Sigmoid colon (tissue), 7 donors: ENCODE data around the gene TM4SF1. TPM values are rescaled to one million over a fixed set of nuclear protein-coding genes. Genes with fewer than 3 reads are reported as not detected.

Experiments used
- DNase-seq: peaks from one replicate; pipeline ENCODE4 v3.0.0-alpha.2; 2019
- H3K27ac ChIP-seq, 4 donors: fragments of 200-600 bp; sonication (generic); one replicate each; pipeline ENCODE4 v1.5.1; 2016 to 2019; ENCODE audit warnings: mild to moderate bottlenecking in 1 of 4
- H3K27me3 ChIP-seq, 3 donors: fragments of 200-600 bp; sonication (generic); one replicate each; pipeline ENCODE4 v1.5.1; 2019; ENCODE audit warnings: mild to moderate bottlenecking in 1 of 3
- H3K36me3 ChIP-seq, 4 donors: fragments of 200-600 bp; sonication (generic); one replicate each; pipeline ENCODE4 v1.5.1; 2016 to 2019
- H3K4me1 ChIP-seq, 4 donors: fragments of 200-600 bp; sonication (generic); one replicate each; pipeline ENCODE4 v1.5.1; 2017 to 2019
- H3K4me3 ChIP-seq, 4 donors: fragments of 200-600 bp; sonication (generic); one replicate each; pipeline ENCODE4 v1.5.1; 2017 to 2019; ENCODE audit warnings: mild to moderate bottlenecking in 2 of 4, moderate library complexity in 1 of 4
- H3K9me3 ChIP-seq, 4 donors: fragments of 200-600 bp in 3 of 4; sonication (generic) in 3 of 4; one replicate each; pipeline versions ENCODE4 v1.5.1 to v1.6.1; 2013 to 2019
- CTCF ChIP-seq, 4 experiments: fragments of 450-650 bp in 3 of 4; fragments of 200-600 bp in 1 of 4; IDR thresholded peaks; one replicate each; pipeline ENCODE4 v1.5.1; 2016 to 2019; ENCODE audit warnings: antibody characterized with exemption in 4 of 4, mild to moderate bottlenecking in 3 of 4, moderate library complexity in 2 of 4
- EP300 ChIP-seq, 4 donors: sonication (generic); formaldehyde crosslinking; IDR thresholded peaks; one replicate each; pipeline ENCODE4 v1.6.1; 2017; ENCODE audit warnings: antibody characterized with exemption in 4 of 4
- POLR2A ChIP-seq, 2 donors: fragments of 450-650 bp; IDR thresholded peaks; one replicate each; pipeline ENCODE4 v1.6.1; 2016; ENCODE audit warnings: antibody characterized with exemption in 2 of 2, mild to moderate bottlenecking in 2 of 2, moderate library complexity in 2 of 2
- POLR2AphosphoS5 ChIP-seq, 4 donors: sonication (generic); formaldehyde crosslinking; IDR thresholded peaks; one replicate each; pipeline ENCODE4 v1.6.1; 2017; ENCODE audit warnings: antibody characterized with exemption in 4 of 4
- WGBS, 2 donors: extraction: QIAGEN DNeasy Blood & Tissue Kit; methylation state at CpG; one replicate each; pipeline ENCODE4 v1.1.7; 2013; 5-methylcytosine and 5-hydroxymethylcytosine counted together
- intact Hi-C: fragments of 100-400 bp; cut with DNase I; formaldehyde crosslinking; loops from one replicate; pipeline ENCODE4 v1.15.1; 2023
- polyA plus RNA-seq, 3 donors: library from polyadenylated mRNA; stranded (reverse); fragments of 200-250 nt; gene quantifications; one replicate each; pipeline ENCODE4 v1.2.3, GENCODE V29; 2013
- total RNA-seq, 4 donors: library from RNA; depleted of rRNA; stranded (reverse); fragments of >200 nt; gene quantifications; one replicate each; pipeline ENCODE4 v1.1.0, GENCODE V29; 2016
- donor health status: healthy with polysubstance abuse.
- donor health status: Bipolar disorder and iron deficiency.
- donor health status: healthy.

The TM4SF1 gene
- total and polyA plus RNA-seq, 7 donors: 18.0 to 76.2 (median 35.6) TPM

DNA sequence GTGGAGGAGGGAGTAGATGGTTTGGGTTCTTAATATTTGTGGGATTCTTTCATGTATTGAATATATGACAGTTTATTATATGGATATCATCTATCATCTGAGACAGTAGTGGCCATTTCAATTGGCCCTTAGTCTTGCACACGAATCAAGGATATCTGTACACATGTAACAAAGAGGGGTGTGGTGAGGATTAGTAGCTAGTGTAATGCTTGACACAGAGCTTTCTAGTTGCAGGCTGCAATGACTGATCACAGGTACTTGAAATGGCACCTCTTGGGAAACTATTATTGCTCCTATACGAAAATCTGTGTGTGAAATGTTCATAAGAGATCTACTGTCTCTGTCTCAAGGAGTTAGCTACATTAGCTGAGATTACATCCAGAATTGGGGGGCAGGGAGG is 12.8 kb downstream of the TM4SF1 start:
- Histone ChIP-seq H3K36me3 (no peaks in the 10 kb centered on the region), H3K27me3 (no peaks in the 10 kb centered on the region), H3K27ac (no peak overlapping the region), H3K4me3 (no peak overlapping the region), H3K4me1 (peaks cover 0 to 4% (median 1%) of the 10 kb centered on the region in 4 donors), H3K9me3 (no peaks in the 10 kb centered on the region)
- whole genome bisulfite sequencing, 2 donors: 44 to 79% methylated on average over 2 of the region's 2 CpGs
- intact Hi-C loops: no loop called here
- DNase-seq: no peak
- TF ChIP-seq POLR2A (IDR thresholded peaks at IDR 0.05): no peak

DNA sequence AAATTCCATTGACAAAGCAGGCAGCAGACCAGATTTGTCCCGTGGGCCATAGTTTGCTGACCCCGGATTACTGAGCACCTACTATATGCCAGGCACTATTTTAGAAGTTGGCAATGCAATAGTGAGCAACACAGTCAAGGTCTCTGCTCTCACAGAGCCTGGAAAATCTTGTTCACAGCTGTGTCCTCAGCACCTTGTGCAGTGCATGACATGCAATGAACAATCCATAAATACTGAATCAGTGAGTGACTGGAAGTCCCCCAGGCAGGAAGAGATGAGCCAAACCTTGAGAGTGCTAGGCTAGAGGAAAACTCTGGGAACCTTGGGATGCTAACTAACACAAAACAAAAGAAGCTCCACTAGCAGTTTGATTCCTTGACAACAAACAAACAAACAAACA is 14.4 kb downstream of the TM4SF1 start:
- Histone ChIP-seq H3K4me1 (no peaks in the 10 kb centered on the region), H3K36me3 (no peaks in the 10 kb centered on the region), H3K27me3 (no peaks in the 10 kb centered on the region), H3K4me3 (no peak overlapping the region), H3K9me3 (no peaks in the 10 kb centered on the region), H3K27ac (no peak overlapping the region)
- intact Hi-C loops: no loop called here
- 79 to 85% methylated on average over 2 of the region's 2 CpGs for WGBS, 2 donors
- no peak for TF ChIP-seq CTCF (IDR thresholded peaks at IDR 0.05)
- no peak for TF ChIP-seq POLR2AphosphoS5 (IDR thresholded peaks at IDR 0.05)
- TF ChIP-seq EP300 (IDR thresholded peaks at IDR 0.05): no peak
- TF ChIP-seq POLR2A (IDR thresholded peaks at IDR 0.05): no peak
- DNase-seq: no peak

- H3K4me1 ChIP-seq: no peaks in the 10 kb centered on the region
- intact Hi-C loops: no loop called here
These were observed 15.1 kb downstream of the TM4SF1 start for GRCh38 chr3:149362366-149362765.

DNA sequence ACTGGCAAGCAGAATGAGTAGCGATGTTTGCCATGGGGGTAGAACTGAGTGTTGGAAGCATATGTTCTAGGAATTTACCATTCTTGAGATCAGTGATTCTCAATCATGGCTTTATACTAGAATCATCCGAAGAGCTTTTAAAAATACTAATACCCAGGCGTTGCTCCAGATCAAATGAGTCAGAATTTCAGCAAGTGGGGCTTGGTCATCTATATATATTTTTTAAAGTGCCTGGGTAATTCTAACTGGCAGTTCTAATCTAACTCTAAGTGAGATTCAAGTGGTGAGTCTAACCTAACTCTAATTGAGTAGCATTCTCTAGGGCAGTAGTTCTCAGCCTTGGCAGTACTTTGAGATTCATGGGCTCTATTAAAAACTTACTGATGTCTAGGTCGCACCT is 20.8 kb downstream of the TM4SF1 start:
- Histone ChIP-seq H3K9me3 (no peaks in the 10 kb centered on the region), H3K27ac (no peak overlapping the region), H3K27me3 (no peaks in the 10 kb centered on the region), H3K4me3 (no peak overlapping the region), H3K36me3 (no peaks in the 10 kb centered on the region), H3K4me1 (no peaks in the 10 kb centered on the region)
- 73 to 89% methylated on average over 4 of the region's 4 CpGs for WGBS, 2 donors
- TF ChIP-seq EP300 (IDR thresholded peaks at IDR 0.05): no peak
- no peak for TF ChIP-seq POLR2AphosphoS5 (IDR thresholded peaks at IDR 0.05)
- TF ChIP-seq CTCF (IDR thresholded peaks at IDR 0.05): no peak
- no peak for TF ChIP-seq POLR2A (IDR thresholded peaks at IDR 0.05)
- intact Hi-C loops: no loop called here
- no peak for DNase-seq

More at GRCh38 chr3:149362366-149362765, 15.1 kb downstream of the TM4SF1 start:
- TF ChIP-seq POLR2AphosphoS5 (IDR thresholded peaks at IDR 0.05) (no peak), CTCF (IDR thresholded peaks at IDR 0.05) (no peak), EP300 (IDR thresholded peaks at IDR 0.05) (no peak), POLR2A (IDR thresholded peaks at IDR 0.05) (no peak)
- no peaks in the 10 kb centered on the region for H3K9me3 ChIP-seq
- no peaks in the 10 kb centered on the region for H3K36me3 ChIP-seq
- WGBS, 2 donors: 84 to 86% methylated on average over 5 of the region's 5 CpGs
- no peak overlapping the region for H3K4me3 ChIP-seq
- DNase-seq: no peak
- no peak overlapping the region for H3K27ac ChIP-seq
- no peaks in the 10 kb centered on the region for H3K27me3 ChIP-seq

DNA sequence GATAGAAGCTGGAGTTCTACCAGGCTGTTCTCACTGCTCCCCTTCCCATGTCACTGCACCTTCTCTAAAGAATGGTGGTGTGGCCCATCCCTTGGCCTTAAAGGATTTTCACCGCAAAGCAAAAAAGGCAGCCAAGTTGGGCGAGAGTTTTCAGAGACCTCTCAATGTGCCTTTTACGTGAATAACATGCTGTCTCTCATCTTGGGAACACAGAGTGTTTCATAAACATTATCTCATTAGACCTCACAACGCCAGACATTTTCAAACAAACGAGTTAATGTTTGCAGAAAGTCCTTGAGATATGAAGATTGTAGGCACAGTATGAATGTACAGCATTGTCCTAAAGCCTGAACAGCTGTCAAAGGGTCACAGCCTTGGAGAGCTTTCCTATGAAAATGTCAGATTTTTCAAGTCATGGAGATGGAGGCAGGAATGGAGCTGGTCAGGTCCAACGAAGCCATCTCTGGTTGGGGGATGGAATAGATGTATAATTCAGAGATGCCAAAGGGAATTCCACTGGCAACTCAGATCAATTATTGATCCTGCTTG is 21.3 kb downstream of the TM4SF1 start:
- H3K27me3 ChIP-seq: no peaks in the 10 kb centered on the region
- no peaks in the 10 kb centered on the region for H3K4me1 ChIP-seq
- 8 to 53% methylated on average over 6 of the region's 6 CpGs for WGBS, 2 donors
- intact Hi-C loops: no loop called here
- no peaks in the 10 kb centered on the region for H3K9me3 ChIP-seq
- peak overlapping the region in 1 of 4 donors; percentile 9 for H3K27ac ChIP-seq
- TF ChIP-seq EP300 (IDR thresholded peaks at IDR 0.05) (no peak), CTCF (IDR thresholded peaks at IDR 0.05) (no peak), POLR2AphosphoS5 (IDR thresholded peaks at IDR 0.05) (no peak), POLR2A (IDR thresholded peaks at IDR 0.05) (no peak)
- H3K4me3 ChIP-seq: no peak overlapping the region
- no peak for DNase-seq
- no peaks in the 10 kb centered on the region for H3K36me3 ChIP-seq
